GM15510 (cell line): ENCODE results near the gene CIT.
A peak's percentile ranks its signal among the peaks of the same experiment; 100 is the strongest.

Experiments
- POLR2A ChIP-seq: IDR thresholded peaks from 3 replicates; pipeline ENCODE4 v1.6.1; 2011; ENCODE audit warnings: borderline replicate concordance; ENCODE audit not compliant: insufficient read length; ENCODE audit errors: extremely low read depth

Gene CIT

DNA sequence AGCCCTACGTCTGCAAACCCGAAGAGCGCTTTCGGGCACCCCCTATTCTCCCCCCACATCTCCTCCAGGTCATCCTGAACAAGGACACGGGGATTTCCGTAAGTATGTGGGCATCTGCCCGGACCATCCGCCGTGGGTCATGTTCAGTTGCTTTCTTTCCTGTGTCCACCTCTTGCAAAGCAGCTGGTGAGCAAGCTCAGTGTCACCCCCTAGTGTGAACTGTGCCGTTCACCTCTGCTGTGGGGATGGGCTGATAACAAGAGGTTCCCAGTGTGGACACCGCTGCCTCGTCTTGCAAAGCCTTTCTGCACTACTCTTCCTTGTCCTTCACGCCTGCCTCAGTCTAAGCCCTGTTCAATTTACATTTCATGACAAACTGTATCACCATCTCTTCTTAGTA, 200.5 kb downstream of the CIT start:
- no peak for TF ChIP-seq POLR2A

GRCh38 chr12:119676022-119676421, 201.1 kb downstream of the CIT start:
- TF ChIP-seq POLR2A = no peak

- TF ChIP-seq POLR2A = no peak
Observed at GRCh38 chr12:119674560-119674959, 202.6 kb downstream of the CIT start.

- TF ChIP-seq POLR2A = no peak
Observed at GRCh38 chr12:119673634-119674033, 203.5 kb downstream of the CIT start.

DNA sequence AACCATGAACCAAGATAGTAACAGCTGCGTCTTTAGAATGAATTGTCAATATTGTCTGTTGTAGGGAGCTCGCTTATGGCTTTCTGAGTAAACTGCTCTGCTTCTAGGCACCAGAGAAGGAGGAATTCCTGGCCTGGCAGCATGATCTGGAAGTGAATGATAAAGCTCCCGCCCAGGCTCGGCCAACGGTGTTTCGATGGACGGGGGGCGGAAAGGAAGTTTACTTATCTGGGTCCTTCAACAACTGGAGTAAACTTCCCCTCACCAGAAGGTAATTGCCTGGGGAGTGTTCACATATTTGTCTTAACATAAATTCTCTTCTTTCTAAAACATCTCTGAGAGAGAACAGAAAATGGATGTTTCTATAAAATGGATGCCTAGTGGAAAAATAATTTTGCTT, 204.9 kb downstream of the CIT start:
- no peak for TF ChIP-seq POLR2A

- no peak for TF ChIP-seq POLR2A
Observed at GRCh38 chr12:119671070-119671469, 206.1 kb downstream of the CIT start.

DNA sequence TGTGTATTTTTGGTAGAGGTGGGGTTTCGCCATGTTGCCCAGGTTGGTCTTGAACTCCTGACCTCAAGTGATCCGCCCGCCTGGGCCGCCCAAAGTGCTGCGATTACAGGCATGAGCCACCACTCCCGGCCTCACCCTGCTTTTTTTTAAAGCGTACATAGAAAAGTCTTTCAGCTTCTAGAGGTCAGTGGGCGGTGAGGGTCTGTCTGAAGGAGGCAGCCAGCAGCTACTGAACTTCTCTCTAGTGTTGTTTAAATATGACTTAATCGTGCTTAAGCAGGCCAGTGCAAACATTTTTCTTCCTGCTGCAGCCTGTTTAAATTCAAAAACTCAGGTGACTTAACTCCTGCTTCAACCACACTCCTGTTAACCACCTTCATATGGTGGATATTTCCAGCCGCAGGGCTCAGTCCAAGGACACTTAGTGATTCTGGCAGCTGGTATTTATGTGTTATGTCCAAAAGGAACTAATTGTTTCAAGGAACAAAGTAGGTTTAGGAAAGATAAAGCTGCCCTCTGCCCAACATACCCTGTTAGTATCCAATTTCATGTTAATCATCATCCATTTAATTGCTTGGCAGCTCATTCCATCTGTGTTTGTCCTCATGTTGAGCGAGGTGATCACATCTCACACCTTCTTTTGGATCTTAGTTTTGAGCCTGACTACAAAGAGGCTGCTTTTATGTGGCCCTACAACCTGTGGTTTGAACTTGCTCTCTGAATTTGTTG, 207.2 kb downstream of the CIT start:
- TF ChIP-seq POLR2A = no peak

DNA sequence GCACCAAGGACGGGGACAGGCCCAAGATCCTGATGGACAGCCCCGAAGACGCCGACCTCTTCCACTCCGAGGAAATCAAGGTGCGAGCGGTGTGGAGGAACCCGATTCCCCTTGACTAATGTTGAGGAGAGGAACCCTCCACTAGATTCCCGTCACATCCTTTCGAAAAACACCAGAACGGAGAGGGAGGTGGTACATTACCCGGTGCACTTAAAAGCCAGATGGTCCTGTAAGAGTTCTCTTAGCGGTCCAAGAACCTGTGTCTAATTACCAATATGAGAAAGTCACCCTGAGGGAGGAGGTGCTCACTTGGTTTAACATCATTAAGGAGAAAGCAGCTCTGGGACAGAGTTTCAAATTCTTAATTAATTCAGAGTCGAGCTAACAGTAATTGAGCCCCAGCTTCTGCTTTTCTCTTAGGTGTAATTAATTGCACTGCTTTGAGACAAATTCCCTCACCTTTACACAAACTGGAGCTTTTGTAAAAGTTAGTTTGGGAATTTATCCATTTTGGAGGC, 208.7 kb downstream of the CIT start:
- TF ChIP-seq POLR2A = no peak

- peak; percentile 83 for TF ChIP-seq POLR2A
Observed at GRCh38 chr12:119667577-119668323, 209.4 kb downstream of the CIT start, which contains the start of gene PRKAB1. PRKAB1 (plus strand) TSS chr12:119668133; CDS start chr12:119668245, 112 bp downstream.

GRCh38 chr12:119666900-119667576, 210.1 kb downstream of the CIT start:
- TF ChIP-seq POLR2A = no peak

- TF ChIP-seq POLR2A = no peak
Observed at GRCh38 chr12:119666226-119666795, 210.8 kb downstream of the CIT start.

DNA sequence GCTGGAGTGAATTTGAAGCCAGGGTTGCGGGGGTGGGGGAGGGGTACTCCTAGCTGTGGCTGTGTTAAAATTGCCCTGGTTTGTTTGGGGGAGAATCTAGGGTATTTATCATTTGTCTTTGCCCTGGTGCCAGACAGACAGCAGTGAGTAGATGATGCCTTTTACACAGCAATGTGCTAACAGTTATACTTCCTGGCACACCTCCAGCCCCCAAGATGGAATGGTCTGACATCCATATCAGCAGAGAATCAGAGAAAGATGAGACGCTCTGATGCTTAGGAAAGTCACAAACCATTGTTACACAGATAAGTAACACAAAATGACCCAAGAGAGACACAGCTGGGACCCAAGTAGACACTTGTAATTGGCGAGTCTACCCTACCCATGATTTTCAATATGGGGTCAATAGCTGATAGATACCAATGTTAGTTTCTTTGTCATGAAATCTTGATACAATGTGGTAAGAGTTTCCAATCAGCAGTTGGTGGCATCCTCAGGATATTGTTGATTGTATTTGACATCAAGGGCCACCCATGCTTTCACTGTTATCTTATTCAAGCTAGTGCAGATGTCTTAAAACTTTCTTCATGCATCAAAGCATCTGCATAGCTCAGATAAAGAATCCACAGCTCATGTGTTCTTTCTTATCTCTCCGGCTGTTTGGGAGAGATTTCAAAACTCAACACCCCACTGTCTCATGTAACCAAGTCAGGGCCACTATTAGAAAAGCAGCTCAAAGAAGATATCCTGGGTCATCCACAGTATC, 211.8 kb downstream of the CIT start:
- TF ChIP-seq POLR2A = no peak

- TF ChIP-seq POLR2A = no peak
Observed at GRCh38 chr12:119664642-119665041, 212.5 kb downstream of the CIT start.

GRCh38 chr12:119661882-119662281, 215.2 kb downstream of the CIT start:
- TF ChIP-seq POLR2A = no peak

- TF ChIP-seq POLR2A = no peak
Observed at GRCh38 chr12:119660076-119660475, 217.0 kb downstream of the CIT start.

DNA sequence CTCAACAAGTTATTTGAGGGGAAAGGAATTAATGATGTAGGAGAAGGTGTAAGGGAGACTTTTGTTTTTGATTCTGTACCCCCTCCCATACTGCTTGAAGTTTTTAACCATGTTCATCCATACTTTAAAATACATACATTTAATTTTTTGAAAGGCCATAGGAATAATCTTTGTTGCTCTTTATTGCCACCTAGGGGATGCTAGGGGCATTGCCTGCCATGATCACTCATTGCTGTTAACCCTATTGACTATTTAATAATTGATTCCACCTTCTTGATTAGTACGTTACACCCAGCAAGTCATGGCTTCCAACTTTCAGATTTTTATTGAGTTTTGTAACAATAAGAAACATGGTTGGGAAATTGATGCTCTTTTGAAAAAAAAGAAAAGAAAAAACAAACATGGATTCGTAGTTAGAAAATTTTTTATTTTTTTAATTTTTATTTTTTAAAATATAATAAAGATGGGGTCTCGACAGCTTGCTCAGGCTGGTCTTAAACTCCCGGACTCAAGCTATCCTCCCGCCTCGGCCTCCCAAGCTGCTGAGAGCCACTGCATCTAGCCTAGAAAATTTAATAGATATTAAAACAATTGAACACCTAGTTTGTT, 217.7 kb downstream of the CIT start:
- no peak for TF ChIP-seq POLR2A
